HG03565 (cell line): ENCODE data around the gene SH3RF3.

Source experiments
- ATAC-seq: cut with Tn5 transposase; IDR thresholded peaks from one replicate; pipeline ENCODE4 v1.9.1; 2021; ENCODE audit warnings: mild to moderate bottlenecking, moderate library complexity; ENCODE audit not compliant: unreplicated experiment

The SH3RF3 gene

GRCh38 chr2:109137616-109138015 lies 8.6 kb downstream of the SH3RF3 start:
- no peak for ATAC-seq

- ATAC-seq, result no peak
Observed at GRCh38 chr2:109138449-109138848, 9.4 kb downstream of the SH3RF3 start.

GRCh38 chr2:109139002-109139401 lies 10.0 kb downstream of the SH3RF3 start:
- no peak for ATAC-seq

GRCh38 chr2:109139865-109140396 lies 10.9 kb downstream of the SH3RF3 start:
- no peak for ATAC-seq

- no peak for ATAC-seq
Observed at GRCh38 chr2:109141006-109141600, 12.1 kb downstream of the SH3RF3 start.

GRCh38 chr2:109141727-109142283 lies 12.8 kb downstream of the SH3RF3 start:
- ATAC-seq, result no peak

GRCh38 chr2:109142416-109143210 lies 13.6 kb downstream of the SH3RF3 start:
- ATAC-seq, result no peak

- ATAC-seq, result peak; percentile 83
Observed at GRCh38 chr2:109143214-109144187, 14.5 kb downstream of the SH3RF3 start.

- no peak for ATAC-seq
Observed at GRCh38 chr2:109144271-109144670, 15.3 kb downstream of the SH3RF3 start.

- ATAC-seq, result no peak
Observed at GRCh38 chr2:109144721-109145120, 15.7 kb downstream of the SH3RF3 start.

GRCh38 chr2:109145286-109145685 lies 16.3 kb downstream of the SH3RF3 start:
- ATAC-seq, result no peak

GRCh38 chr2:109147405-109147804 lies 18.4 kb downstream of the SH3RF3 start:
- no peak for ATAC-seq

GRCh38 chr2:109148117-109148746 lies 19.2 kb downstream of the SH3RF3 start:
- no peak for ATAC-seq

- ATAC-seq, result peak; percentile 59
Observed at GRCh38 chr2:109148991-109149645, 20.1 kb downstream of the SH3RF3 start.

GRCh38 chr2:109150559-109150958 lies 21.6 kb downstream of the SH3RF3 start:
- ATAC-seq, result no peak

- no peak for ATAC-seq
Observed at GRCh38 chr2:109151519-109151918, 22.5 kb downstream of the SH3RF3 start.

- no peak for ATAC-seq
Observed at GRCh38 chr2:109153005-109153784, 24.2 kb downstream of the SH3RF3 start.

GRCh38 chr2:109153807-109154206 lies 24.8 kb downstream of the SH3RF3 start:
- ATAC-seq, result no peak

- ATAC-seq, result no peak
Observed at GRCh38 chr2:109154226-109154625, 25.2 kb downstream of the SH3RF3 start.
